Pancreas (tissue), 10 donors: ENCODE results near the gene COX4I1. TPM values are rescaled to one million over a fixed set of nuclear protein-coding genes. Genes with fewer than 3 reads are reported as not detected.

ENCODE experiments used
- ATAC-seq, 4 donors: fragments of 200-7000 bp; cut with Tn5 transposase; one replicate each; pipeline versions ENCODE4 v1.8.0 to v1.9.1; 2020; ENCODE audit warnings: mild to moderate bottlenecking in 4 of 4, moderate library complexity in 4 of 4
- DNase-seq, 6 donors: peaks; one replicate each; pipeline ENCODE4 v3.0.0-alpha.2; 2020
- FAIRE-seq: peaks from 2 replicates; lab custom pipeline; 2012; peaks lifted over from hg19 to GRCh38; lab: Jason Lieb, UNC
- H3K27ac ChIP-seq, 4 donors: fragments of 200-600 bp; sonication (generic); 1 replicate in 3 of 4; 2 replicates in 1 of 4; pipeline versions ENCODE4 v1.5.0 to v1.8.0; 2020
- H3K27me3 ChIP-seq, 4 donors: fragments of 200-600 bp; one replicate each; pipeline ENCODE4 v1.8.0; 2021
- H3K36me3 ChIP-seq, 3 donors: fragments of 200-600 bp; sonication (generic) in 1 of 3; one replicate each; pipeline versions ENCODE4 v1.5.0 to v1.8.0; 2020 to 2021
- H3K4me1 ChIP-seq, 3 donors: fragments of 200-600 bp; one replicate each; pipeline ENCODE4 v1.8.0; 2021
- H3K4me3 ChIP-seq, 4 donors: fragments of 200-600 bp; sonication (generic) in 2 of 4; one replicate each; pipeline versions ENCODE4 v1.5.0 to v1.8.0; 2020 to 2021
- H3K9me3 ChIP-seq, 4 donors: fragments of 200-600 bp; one replicate each; pipeline ENCODE4 v1.8.0; 2021
- WGBS, 2 donors: extraction: QIAGEN DNeasy Blood & Tissue Kit; methylation state at CpG; one replicate each; pipeline ENCODE4 v1.1.7; 2013; 5-methylcytosine and 5-hydroxymethylcytosine counted together
- intact Hi-C, 3 donors: fragments of 100-400 bp; cut with DNase I; formaldehyde crosslinking; loops; one replicate each; pipeline versions ENCODE4 v1.11.1 to v1.14.2; 2022
- polyA plus RNA-seq, 2 donors: library from polyadenylated mRNA; stranded (reverse); fragments of 200-250 nt; gene quantifications; one replicate each; pipeline ENCODE4 v1.2.3, GENCODE V29; 2013
- total RNA-seq, 6 donors: library from RNA; stranded (reverse); fragmentation: NEBNext Ultra II Directional in 4 of 6; extraction: Animal tissue kit (Norgen Biotek cat#: 25700) in 4 of 6; gene quantifications; one replicate each; pipeline versions ENCODE4 v1.2.1 to v1.2.4, GENCODE V29; 2021 to 2023
- TF ChIP-seq, protein P1 (sequence below), 4 donors: fragments of 200-600 bp; sonication (generic) in 3 of 4; IDR thresholded peaks; one replicate each; pipeline versions ENCODE4 v1.5.0 to v1.8.0; 2021; ENCODE audit warnings: antibody characterized with exemption in 4 of 4
- donor health status: healthy with polysubstance abuse.
- donor health status: DM: no; HTN: no; CAD: no; lungs with moderate emphysema.
- donor health status: DM: no; HTN: no; CAD: no.
- donor health status: control.
- donor health status: control.
- donor health status: Bipolar disorder and iron deficiency.
- donor health status: DM: yes; HTN: yes; CAD: no.
- donor health status: DM: no; HTN: no; CAD: no.
- donor health status: DM: no; HTN: no; CAD: no.
- donor health status: DM: yes; HTN: yes; CAD: no.

Gene COX4I1
- total and polyA plus RNA-seq, 8 donors: 198 to 510 (median 260) TPM

DNA sequence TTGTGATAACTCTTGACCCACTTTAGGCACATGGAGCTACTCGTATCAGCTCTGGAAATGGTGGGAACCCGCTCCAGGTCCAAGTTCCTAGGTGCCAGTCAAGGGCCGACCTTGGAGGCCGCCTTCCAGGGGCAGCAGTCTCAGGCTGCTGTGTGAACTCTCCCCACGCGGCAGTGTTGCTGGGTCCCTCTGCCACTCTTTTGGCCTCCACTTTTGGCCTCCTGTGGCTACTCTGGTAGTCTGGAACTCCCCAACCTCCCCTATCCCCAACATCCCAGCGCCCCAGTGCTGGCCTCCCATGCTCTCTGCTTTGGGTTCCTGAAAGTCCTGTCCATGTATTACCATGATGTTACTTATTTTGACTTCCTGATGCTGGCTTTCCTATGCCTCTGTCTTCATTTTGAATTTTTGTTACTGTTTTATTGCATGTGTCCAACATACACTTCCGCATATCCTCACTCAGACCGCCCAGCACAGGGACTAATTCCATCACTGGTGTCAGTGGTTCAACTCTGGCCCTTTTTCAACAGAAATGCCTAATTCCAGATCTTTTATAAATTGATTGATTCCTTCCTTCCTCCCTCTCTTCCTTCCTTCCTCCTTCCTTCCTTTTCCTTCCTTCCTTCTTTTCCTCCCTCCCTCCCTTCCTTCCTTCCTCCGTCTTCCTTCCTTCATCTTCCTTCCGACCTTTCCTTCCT lies 44.1 kb downstream of the COX4I1 start:
- H3K27me3 ChIP-seq: peaks cover 0 to 13% (median 0%) of the 10 kb centered on the region in 4 donors
- intact Hi-C loops: no loop called here
- ATAC-seq: no peak

DNA sequence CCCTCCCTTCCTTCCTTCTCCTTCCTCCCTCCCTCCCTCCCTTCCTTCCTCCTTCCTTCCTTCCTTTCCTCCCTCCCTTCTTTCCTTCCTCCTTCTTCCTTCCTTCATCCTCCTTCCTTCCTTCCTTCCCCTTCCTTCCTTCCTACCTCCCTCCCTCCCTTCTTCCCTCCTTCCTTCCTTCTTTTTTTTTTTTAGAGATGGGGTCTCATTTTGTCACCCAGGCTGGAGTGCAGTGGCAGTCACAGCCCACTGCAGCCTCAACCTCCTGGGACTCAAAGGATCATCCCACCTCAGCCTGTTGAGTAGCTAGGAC lies 44.6 kb downstream of the COX4I1 start:
- DNase-seq (no peak), ATAC-seq (no peak), FAIRE-seq (no peak)
- Histone ChIP-seq H3K9me3 (no peaks in the 10 kb centered on the region), H3K27me3 (peaks cover 0 to 13% (median 0%) of the 10 kb centered on the region in 4 donors), H3K36me3 (no peaks in the 10 kb centered on the region), H3K4me1 (no peaks in the 10 kb centered on the region), H3K4me3 (no peak overlapping the region), H3K27ac (no peak overlapping the region)
- intact Hi-C loops: no loop called here
- TF ChIP-seq, protein P1, sequence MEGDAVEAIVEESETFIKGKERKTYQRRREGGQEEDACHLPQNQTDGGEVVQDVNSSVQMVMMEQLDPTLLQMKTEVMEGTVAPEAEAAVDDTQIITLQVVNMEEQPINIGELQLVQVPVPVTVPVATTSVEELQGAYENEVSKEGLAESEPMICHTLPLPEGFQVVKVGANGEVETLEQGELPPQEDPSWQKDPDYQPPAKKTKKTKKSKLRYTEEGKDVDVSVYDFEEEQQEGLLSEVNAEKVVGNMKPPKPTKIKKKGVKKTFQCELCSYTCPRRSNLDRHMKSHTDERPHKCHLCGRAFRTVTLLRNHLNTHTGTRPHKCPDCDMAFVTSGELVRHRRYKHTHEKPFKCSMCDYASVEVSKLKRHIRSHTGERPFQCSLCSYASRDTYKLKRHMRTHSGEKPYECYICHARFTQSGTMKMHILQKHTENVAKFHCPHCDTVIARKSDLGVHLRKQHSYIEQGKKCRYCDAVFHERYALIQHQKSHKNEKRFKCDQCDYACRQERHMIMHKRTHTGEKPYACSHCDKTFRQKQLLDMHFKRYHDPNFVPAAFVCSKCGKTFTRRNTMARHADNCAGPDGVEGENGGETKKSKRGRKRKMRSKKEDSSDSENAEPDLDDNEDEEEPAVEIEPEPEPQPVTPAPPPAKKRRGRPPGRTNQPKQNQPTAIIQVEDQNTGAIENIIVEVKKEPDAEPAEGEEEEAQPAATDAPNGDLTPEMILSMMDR (IDR thresholded peaks at IDR 0.05): no peak

More for the DNA sequence above, 44.1 kb downstream of the COX4I1 start:
- H3K36me3 ChIP-seq: no peaks in the 10 kb centered on the region
- TF ChIP-seq, protein P1 (IDR thresholded peaks at IDR 0.05): no peak
- 78 to 92% methylated on average over 11 of the region's 11 CpGs for WGBS, 2 donors
- H3K9me3 ChIP-seq: no peaks in the 10 kb centered on the region
- H3K27ac ChIP-seq: no peak overlapping the region
- no peak overlapping the region for H3K4me3 ChIP-seq
- DNase-seq (no peak), FAIRE-seq (no peak)
- H3K4me1 ChIP-seq: no peaks in the 10 kb centered on the region

DNA sequence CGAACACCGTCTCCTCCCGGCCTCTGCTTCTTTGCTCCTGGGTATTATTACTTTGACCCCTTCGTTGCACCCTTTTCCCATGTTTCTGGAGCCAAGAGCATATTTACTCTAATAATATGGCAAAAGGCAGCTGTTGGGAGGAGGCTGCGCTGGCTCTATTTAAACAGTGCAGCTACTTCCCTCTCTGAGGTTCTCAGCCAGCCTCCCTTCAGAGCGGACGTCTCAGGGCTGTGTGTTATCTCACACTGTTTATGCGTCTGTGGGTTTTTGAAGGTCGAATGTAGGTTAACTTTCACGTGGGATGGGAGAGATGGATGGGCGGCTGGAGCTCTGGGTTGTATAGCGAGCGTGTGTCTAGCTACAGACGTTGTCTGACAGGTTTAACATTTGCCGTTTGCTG lies 45.3 kb downstream of the COX4I1 start:
- FAIRE-seq: no peak
- peaks cover 0 to 13% (median 0%) of the 10 kb centered on the region in 4 donors for H3K27me3 ChIP-seq
- DNase-seq: no peak

DNA sequence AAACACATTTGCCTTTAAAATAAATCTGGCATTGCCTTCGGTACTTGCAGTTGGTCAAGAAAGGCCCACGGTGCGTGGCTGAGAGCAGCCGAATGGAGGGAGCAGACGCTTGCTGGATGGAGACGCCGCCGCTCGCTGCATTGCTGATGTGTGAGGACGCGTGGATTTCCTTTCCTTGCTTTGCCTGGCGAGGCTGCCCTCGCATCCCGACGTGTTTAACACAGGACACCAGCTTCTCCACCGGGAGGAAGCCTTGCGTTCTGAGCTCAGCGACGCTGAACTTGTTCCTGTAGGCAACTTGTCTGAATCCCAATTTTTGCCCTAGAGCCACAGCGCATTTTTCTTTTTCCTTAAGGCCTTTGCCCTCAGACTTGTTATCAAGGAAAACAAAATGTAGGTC lies 45.8 kb downstream of the COX4I1 start:
- H3K27me3 ChIP-seq: peaks cover 0 to 13% (median 0%) of the 10 kb centered on the region in 4 donors
- no peak overlapping the region for H3K27ac ChIP-seq
- no peaks in the 10 kb centered on the region for H3K36me3 ChIP-seq
- intact Hi-C loops: no loop called here
- no peaks in the 10 kb centered on the region for H3K4me1 ChIP-seq
- FAIRE-seq: no peak
- no peak for DNase-seq
- no peak for ATAC-seq
- no peak overlapping the region for H3K4me3 ChIP-seq
- TF ChIP-seq, protein P1 (IDR thresholded peaks at IDR 0.05): no peak
- H3K9me3 ChIP-seq: no peaks in the 10 kb centered on the region
- WGBS, 2 donors: 66 to 69% methylated on average over 20 of the region's 20 CpGs

More for the DNA sequence above, 45.3 kb downstream of the COX4I1 start:
- peak in 1 of 4 donors; percentile 63 for ATAC-seq
- H3K4me1 ChIP-seq: no peaks in the 10 kb centered on the region
- no peaks in the 10 kb centered on the region for H3K9me3 ChIP-seq
- no peak overlapping the region for H3K27ac ChIP-seq
- intact Hi-C loops: no loop called here
- WGBS, 2 donors: 5 to 7% methylated on average over 15 of the region's 15 CpGs
- no peak overlapping the region for H3K4me3 ChIP-seq
- TF ChIP-seq, protein P1 (IDR thresholded peaks at IDR 0.05): no peak
- H3K36me3 ChIP-seq: no peaks in the 10 kb centered on the region

DNA sequence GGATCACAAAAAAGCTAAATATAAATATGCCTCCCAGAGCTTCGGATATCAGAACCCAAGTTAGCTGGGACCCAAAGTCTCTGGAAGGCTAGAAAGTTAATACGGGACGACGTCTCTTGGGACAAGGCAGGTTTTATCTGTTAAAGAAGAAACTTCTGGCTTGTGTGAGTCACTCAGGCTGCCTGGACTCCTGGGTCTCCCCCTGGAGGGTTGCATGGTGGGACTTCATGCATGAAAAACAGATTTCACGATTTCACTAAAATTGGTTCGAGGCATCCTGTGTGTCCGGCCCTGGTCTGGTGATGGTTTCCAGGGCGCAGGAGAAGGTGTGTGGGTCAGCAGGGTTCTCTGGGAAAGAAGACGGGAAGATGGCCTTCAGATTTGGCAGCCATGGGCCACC lies 47.0 kb downstream of the COX4I1 start:
- FAIRE-seq: no peak
- Histone ChIP-seq H3K4me3 (no peak overlapping the region), H3K9me3 (no peaks in the 10 kb centered on the region), H3K36me3 (no peaks in the 10 kb centered on the region), H3K27me3 (peaks cover 0 to 13% (median 0%) of the 10 kb centered on the region in 4 donors), H3K4me1 (no peaks in the 10 kb centered on the region), H3K27ac (no peak overlapping the region)
- intact Hi-C loops: no loop called here
- DNase-seq: no peak
- TF ChIP-seq, protein P1 (IDR thresholded peaks at IDR 0.05): no peak
- WGBS, 2 donors: 75 to 82% methylated on average over 9 of the region's 9 CpGs
- ATAC-seq: no peak
